NT2/D1 (cell line): Measurements from ENCODE around the gene ALDH1B1.

Experiments used
- YY1 ChIP-seq: IDR thresholded peaks from 2 replicates; pipeline ENCODE4 v1.6.1; 2011; ENCODE audit not compliant: insufficient read length, insufficient read depth
- ZNF274 ChIP-seq: IDR thresholded peaks from 2 replicates; pipeline ENCODE4 v1.6.1; 2011; ENCODE audit warnings: mild to moderate bottlenecking, low read depth, low read length

GRCh38 chr9:38380230-38380871 is 12.2 kb upstream of the ALDH1B1 start:
- no peak for TF ChIP-seq YY1
- no peak for TF ChIP-seq ZNF274
